B cell (primary cell): Measurements from ENCODE around the gene EARS2. TPM values are rescaled to one million over a fixed set of nuclear protein-coding genes. Genes with fewer than 3 reads are reported as not detected.
"Not testable (repeated sequence)": the region's sequence is repeated elsewhere in the genome, so short reads cannot be mapped to it uniquely, and the experiment has no call there.

ENCODE experiments used
- ATAC-seq: fragments of 200-7000 bp; cut with Tn5 transposase; one replicate; pipeline ENCODE4 v1.10.0; 2021; ENCODE audit warnings: low read depth, mild to moderate bottlenecking, moderate number of reproducible peaks, moderate library complexity
- CTCF ChIA-PET: fragments of 350-600 bp; sonication (Branson Sonifier 250); formaldehyde crosslinking; loops from one replicate; lab custom pipeline; 2021; ENCODE audit warnings: antibody characterized with exemption, inconsistent platforms; lab: Charles Lee
- POLR2A ChIA-PET: fragments of 350-600 bp; sonication (Branson Sonifier 250); formaldehyde crosslinking; loops from one replicate; lab custom pipeline; 2021; ENCODE audit warnings: antibody characterized with exemption; lab: Charles Lee
- DNase-seq: peaks from one replicate; pipeline ENCODE4 v3.0.0; 2013
- H2AFZ ChIP-seq: 2 replicates; pipeline ENCODE4 v1.6.1; 2012; ENCODE audit warnings: mild to moderate bottlenecking, low read depth, low read length; ENCODE audit not compliant: insufficient read depth, poor library complexity, severe bottlenecking
- H3K27ac ChIP-seq, 2 donors: 1 replicate in 1 of 2; 2 replicates in 1 of 2; pipeline ENCODE4 v1.5.1; 2012 to 2013; ENCODE audit warnings: low read length in 2 of 2, mild to moderate bottlenecking in 2 of 2, moderate library complexity in 1 of 2
- H3K27me3 ChIP-seq, 4 experiments: fragments of 200-600 bp in 1 of 4; sonication (generic) in 1 of 4; replicated peaks in 1 of 4; 1 replicate in 2 of 4; 2 replicates in 2 of 4; pipeline versions ENCODE4 v1.6.1 to v1.7.0; 2013 to 2016; ENCODE audit warnings: low read length in 3 of 4, mild to moderate bottlenecking in 2 of 4, mixed read lengths in 1 of 4, moderate library complexity in 1 of 4; ENCODE audit not compliant: insufficient read depth in 4 of 4, control insufficient read depth in 3 of 4; ENCODE audit errors: control extremely low read depth in 1 of 4
- H3K36me3 ChIP-seq, 2 experiments: replicated peaks in 1 of 2; 1 replicate in 1 of 2; 2 replicates in 1 of 2; pipeline versions ENCODE4 v1.6.1 to v1.7.1; 2013; ENCODE audit warnings: low read length in 1 of 2; ENCODE audit not compliant: insufficient read depth in 2 of 2, control insufficient read depth in 1 of 2; ENCODE audit errors: control extremely low read depth in 1 of 2, extremely low read depth in 1 of 2
- H3K4me1 ChIP-seq, 2 donors: fragments of 200-600 bp in 1 of 2; sonication (generic) in 1 of 2; 1 replicate in 1 of 2; 2 replicates in 1 of 2; pipeline versions ENCODE4 v1.5.1 to v1.6.1; 2013 to 2017; ENCODE audit warnings: low read length in 2 of 2; ENCODE audit not compliant: control insufficient read depth in 2 of 2, insufficient read depth in 2 of 2
- H3K4me2 ChIP-seq: replicated peaks from 2 replicates; pipeline ENCODE3; 2012; ENCODE audit warnings: mild to moderate bottlenecking, low read depth, low read length; ENCODE audit not compliant: poor library complexity, severe bottlenecking
- H3K4me3 ChIP-seq, 5 experiments: fragments of 200-600 bp in 1 of 5; sonication (generic) in 1 of 5; 1 replicate in 3 of 5; 2 replicates in 2 of 5; pipeline versions ENCODE4 v1.5.1 to v1.7.0; 2011 to 2016; ENCODE audit warnings: low read length in 4 of 5, mild to moderate bottlenecking in 4 of 5, low read depth in 2 of 5, control low read depth in 1 of 5, moderate library complexity in 1 of 5; ENCODE audit not compliant: insufficient read depth in 1 of 5; ENCODE audit errors: control extremely low read depth in 1 of 5, extremely low read depth in 1 of 5
- H3K79me2 ChIP-seq: fragments of 200-600 bp; sonication (generic); one replicate; pipeline ENCODE4 v1.6.0; 2016; ENCODE audit warnings: low read length; ENCODE audit not compliant: control insufficient read depth, insufficient read depth
- H3K9ac ChIP-seq: fragments of 200-600 bp; sonication (generic); 2 replicates; pipeline ENCODE4 v1.6.1; 2017; ENCODE audit warnings: mild to moderate bottlenecking, low read length, moderate library complexity
- H3K9me3 ChIP-seq, 3 donors: one replicate each; pipeline versions ENCODE4 v1.6.1 to v1.7.1; 2013; ENCODE audit warnings: low read length in 2 of 3; ENCODE audit not compliant: control insufficient read depth in 2 of 3, insufficient read depth in 1 of 3; ENCODE audit errors: control extremely low read depth in 1 of 3
- H4K20me1 ChIP-seq: 2 replicates; pipeline ENCODE4 v1.6.0; 2012; ENCODE audit warnings: mild to moderate bottlenecking, low read length; ENCODE audit not compliant: insufficient read depth, control insufficient read depth, poor library complexity, severe bottlenecking
- H3K27ac Mint-ChIP-seq: one replicate; pipeline ENCODE4 v1.8.0; 2021; ENCODE audit warnings: mixed read lengths
- H3K27me3 Mint-ChIP-seq: one replicate; pipeline ENCODE4 v1.8.0; 2021; ENCODE audit warnings: mixed read lengths
- H3K4me1 Mint-ChIP-seq: one replicate; pipeline ENCODE4 v1.8.0; 2021; ENCODE audit warnings: mixed read lengths
- H3K4me3 Mint-ChIP-seq: one replicate; pipeline ENCODE4 v1.8.0; 2021; ENCODE audit warnings: mixed read lengths
- H3K9me3 Mint-ChIP-seq: one replicate; pipeline ENCODE4 v1.8.0; 2022; ENCODE audit warnings: mixed read lengths; ENCODE audit not compliant: insufficient read depth
- CTCF ChIP-seq: fragments of 200-600 bp; IDR thresholded peaks from one replicate; pipeline ENCODE4 v1.8.0; 2022; ENCODE audit warnings: antibody characterized with exemption, mild to moderate bottlenecking
- EZH2 ChIP-seq: IDR thresholded peaks from 2 replicates; pipeline ENCODE4 v1.6.1; 2012; ENCODE audit warnings: borderline replicate concordance, low read depth, mild to moderate bottlenecking, moderate library complexity, low read length; ENCODE audit not compliant: insufficient read depth, poor library complexity, severe bottlenecking
- WGBS: methylation state at CpG from one replicate; pipeline ENCODE4 v1.1.5; 2013; ENCODE audit warnings: missing lambda C conversion rate; ENCODE audit not compliant: insufficient coverage; 5-methylcytosine and 5-hydroxymethylcytosine counted together
- intact Hi-C: fragments of 100-400 bp; cut with micrococcal nuclease; formaldehyde crosslinking; loops from one replicate; pipeline ENCODE4 v1.10.0; 2022
- polyA plus RNA-seq: library from polyadenylated mRNA; depleted of rRNA; stranded (reverse); fragments of >200 nt; gene quantifications from 2 replicates; pipeline ENCODE4 v1.2.3, GENCODE V29; 2012
- total RNA-seq, 2 donors: library from RNA; stranded (reverse); fragments of 120-200 nt in 1 of 2; gene quantifications; 1 replicate in 1 of 2; 2 replicates in 1 of 2; pipeline versions ENCODE4 v1.2.3 to v1.2.4, GENCODE V29; 2013 to 2022

Gene EARS2
- total and polyA plus RNA-seq, 2 donors (not counting 1 experiment from before 2014, with no cell fraction given): 14.6 to 15.1 TPM

DNA sequence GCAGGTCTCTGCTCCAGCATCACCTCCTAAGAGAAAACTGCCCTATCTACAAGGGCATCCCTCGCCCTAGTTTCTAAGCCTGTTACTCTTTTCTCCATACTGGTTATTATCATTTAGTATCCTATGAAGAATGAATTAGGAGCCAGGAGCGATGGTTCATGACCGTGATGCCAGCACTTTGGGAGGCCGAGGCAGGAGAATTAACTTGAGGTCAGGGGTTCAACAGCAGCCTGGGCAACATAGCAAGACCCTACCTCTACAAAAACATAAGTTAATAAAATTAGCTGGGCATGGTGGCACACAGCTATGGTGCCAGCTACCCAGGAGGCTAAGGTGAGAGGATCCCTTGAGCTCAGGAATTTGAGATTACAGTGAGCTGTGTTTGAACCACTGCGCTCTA lies 7.2 kb downstream of the EARS2 start:
- ChIA-PET CTCF (interaction anchor here (1.2 kb wide), 1 partner anchor 115 kb away, joined by 5 read pairs; no protein-coding TSS in a partner anchor), POLR2A (no interaction called here)
- Mint-ChIP-seq H3K27me3 (no peaks in the 10 kb centered on the region), H3K9me3 (no peaks in the 10 kb centered on the region), H3K4me3 (no peak overlapping the region), H3K4me1 (no peaks in the 10 kb centered on the region), H3K27ac (no peak overlapping the region)
- Histone ChIP-seq H3K4me3 (no peak overlapping the region), H3K9ac (no peak overlapping the region), H3K36me3 (peaks cover 7 to 56% of the 10 kb centered on the region in 2 experiments), H3K4me1 (no peaks in the 10 kb centered on the region), H3K27me3 (no peaks in the 10 kb centered on the region), H2AFZ (no peak overlapping the region), H3K27ac (no peak overlapping the region), H3K79me2 (peaks cover 39% of the 10 kb centered on the region), H3K9me3 (no peaks in the 10 kb centered on the region), H4K20me1 (no peaks in the 10 kb centered on the region), H3K4me2 (no peak overlapping the region)
- intact Hi-C loops: no loop called here
- DNase-seq: no peak
- no peak for ATAC-seq
- no CpG with 5 or more reads among the region's 5 CpGs for WGBS
- TF ChIP-seq EZH2: no peak
- no peak for TF ChIP-seq CTCF

DNA sequence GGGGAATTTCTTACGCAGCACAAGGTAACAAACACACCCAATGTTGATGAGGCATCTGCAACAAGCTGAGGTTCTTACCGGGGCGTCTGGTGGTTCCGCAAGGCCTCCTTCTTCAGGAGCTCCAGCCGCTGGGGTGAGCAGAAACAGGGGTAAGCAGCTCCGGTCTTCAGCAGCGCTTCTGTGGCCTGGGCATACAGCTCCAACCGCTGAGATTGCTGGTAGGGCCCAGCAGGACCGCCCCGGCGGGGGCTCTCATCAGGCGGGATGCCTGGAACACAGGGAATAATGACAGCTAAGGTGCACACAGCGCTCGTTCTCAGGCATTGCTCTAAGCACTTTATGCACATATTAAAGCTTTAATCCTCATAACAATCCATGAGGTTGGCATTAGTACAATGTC lies 12.7 kb downstream of the EARS2 start:
- Histone ChIP-seq H3K27me3 (no peaks in the 10 kb centered on the region), H3K4me2 (no peak overlapping the region), H4K20me1 (no peaks in the 10 kb centered on the region), H3K4me3 (no peak overlapping the region), H3K9me3 (no peaks in the 10 kb centered on the region), H2AFZ (no peak overlapping the region), H3K79me2 (peaks cover 40% of the 10 kb centered on the region), H3K27ac (no peak overlapping the region), H3K36me3 (peaks cover 13 to 52% of the 10 kb centered on the region in 2 experiments), H3K4me1 (no peaks in the 10 kb centered on the region), H3K9ac (no peak overlapping the region)
- ChIA-PET POLR2A (no interaction called here), CTCF (interaction anchor here (1.9 kb wide), 1 partner anchor 11 kb away, joined by 4 read pairs; no protein-coding TSS in a partner anchor)
- Mint-ChIP-seq H3K4me3 (no peak overlapping the region), H3K4me1 (no peaks in the 10 kb centered on the region), H3K9me3 (no peaks in the 10 kb centered on the region), H3K27me3 (no peaks in the 10 kb centered on the region), H3K27ac (no peak overlapping the region)
- 98% methylated on average over 12 of the region's 14 CpGs for WGBS
- ATAC-seq: no peak
- TF ChIP-seq EZH2 (no peak), CTCF (no peak)
- DNase-seq: no peak
- intact Hi-C loops: no loop called here

- H3K4me1 ChIP-seq, H3K27ac Mint-ChIP-seq, H3K9me3 ChIP-seq, H2AFZ ChIP-seq, POLR2A ChIA-PET, H3K4me1 Mint-ChIP-seq, ATAC-seq, DNase-seq, H3K4me3 Mint-ChIP-seq, H3K27ac ChIP-seq, H3K27me3 ChIP-seq, H3K9ac ChIP-seq, H3K4me3 ChIP-seq, intact Hi-C loops, H3K4me2 ChIP-seq, H3K27me3 Mint-ChIP-seq, H3K9me3 Mint-ChIP-seq, H4K20me1 ChIP-seq: not testable (repeated sequence)
- Histone ChIP-seq H3K79me2 (peaks cover 27% of the 10 kb centered on the region), H3K36me3 (peaks cover 11 to 39% of the 10 kb centered on the region in 2 experiments)
- WGBS: 91% methylated on average over 2 of the region's 3 CpGs
- CTCF ChIA-PET: interaction anchor here (0.6 to 1.1 kb wide), 2 partner anchors 35 to 105 kb away, joined by 3 to 4 read pairs; no protein-coding TSS in a partner anchor
Observed at GRCh38 chr16:23540817-23541178, 16.4 kb downstream of the EARS2 start.
